Stimulated activated CD4-positive, alpha-beta T cell treated with anti-CD3 and anti-CD28 coated beads, Interleukin-15, amount 100 ng/mL, for 1 hour (primary cell): ENCODE measurements around the gene GIPC3.

Experiments used
- DNase-seq, 2 donors: peaks; one replicate each; pipeline ENCODE4 v3.0.0-alpha.2; 2020; ENCODE audit warnings: low read depth in 1 of 2, low spot score in 1 of 2

Gene GIPC3

GRCh38 chr19:3636962-3637361, 51.7 kb downstream of the GIPC3 start:
- no peak for DNase-seq

GRCh38 chr19:3637621-3638020, 52.3 kb downstream of the GIPC3 start:
- no peak for DNase-seq

GRCh38 chr19:3638208-3639193, 53.2 kb downstream of the GIPC3 start:
- no peak for DNase-seq

GRCh38 chr19:3639479-3639878, 54.2 kb downstream of the GIPC3 start:
- DNase-seq, result no peak

GRCh38 chr19:3641515-3642269, 56.4 kb downstream of the GIPC3 start:
- no peak for DNase-seq

GRCh38 chr19:3642296-3642695, 57.0 kb downstream of the GIPC3 start:
- DNase-seq, result no peak
